Tibial nerve (tissue), 4 donors: ENCODE results near the gene WFDC2.

Experiments used
- EP300 ChIP-seq, 2 donors: sonication (generic); formaldehyde crosslinking; IDR thresholded peaks; one replicate each; pipeline ENCODE4 v1.6.1; 2017; ENCODE audit warnings: antibody characterized with exemption in 2 of 2, mild to moderate bottlenecking in 1 of 2
- TF ChIP-seq, protein P1 (sequence below), 5 experiments: fragments of 200-600 bp in 3 of 5; fragments of 450-650 bp in 2 of 5; sonication (generic) in 3 of 5; IDR thresholded peaks; one replicate each; pipeline ENCODE4 v1.5.1; 2016 to 2019; ENCODE audit warnings: antibody characterized with exemption in 5 of 5, mild to moderate bottlenecking in 3 of 5, moderate library complexity in 2 of 5

DNA sequence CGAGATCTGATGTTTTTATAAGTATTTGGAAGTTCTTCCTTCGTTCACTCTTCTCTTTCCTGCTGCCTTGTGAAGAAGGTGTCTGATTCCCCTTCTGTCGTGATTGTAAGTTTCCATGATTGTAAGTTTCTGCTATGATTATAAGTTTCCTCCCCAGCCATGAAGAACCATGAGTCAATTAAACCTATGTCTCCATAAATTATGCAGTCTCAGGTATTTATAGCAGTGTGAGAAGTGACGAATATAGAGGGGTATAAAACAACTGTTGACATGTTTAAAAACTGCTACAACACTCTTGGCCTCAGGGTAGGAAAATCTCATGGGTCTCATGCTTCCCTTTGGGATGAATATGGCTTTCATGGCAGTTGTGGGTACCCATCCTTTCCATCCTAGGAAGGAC lies 5.8 kb upstream of the WFDC2 start:
- TF ChIP-seq, protein P1, sequence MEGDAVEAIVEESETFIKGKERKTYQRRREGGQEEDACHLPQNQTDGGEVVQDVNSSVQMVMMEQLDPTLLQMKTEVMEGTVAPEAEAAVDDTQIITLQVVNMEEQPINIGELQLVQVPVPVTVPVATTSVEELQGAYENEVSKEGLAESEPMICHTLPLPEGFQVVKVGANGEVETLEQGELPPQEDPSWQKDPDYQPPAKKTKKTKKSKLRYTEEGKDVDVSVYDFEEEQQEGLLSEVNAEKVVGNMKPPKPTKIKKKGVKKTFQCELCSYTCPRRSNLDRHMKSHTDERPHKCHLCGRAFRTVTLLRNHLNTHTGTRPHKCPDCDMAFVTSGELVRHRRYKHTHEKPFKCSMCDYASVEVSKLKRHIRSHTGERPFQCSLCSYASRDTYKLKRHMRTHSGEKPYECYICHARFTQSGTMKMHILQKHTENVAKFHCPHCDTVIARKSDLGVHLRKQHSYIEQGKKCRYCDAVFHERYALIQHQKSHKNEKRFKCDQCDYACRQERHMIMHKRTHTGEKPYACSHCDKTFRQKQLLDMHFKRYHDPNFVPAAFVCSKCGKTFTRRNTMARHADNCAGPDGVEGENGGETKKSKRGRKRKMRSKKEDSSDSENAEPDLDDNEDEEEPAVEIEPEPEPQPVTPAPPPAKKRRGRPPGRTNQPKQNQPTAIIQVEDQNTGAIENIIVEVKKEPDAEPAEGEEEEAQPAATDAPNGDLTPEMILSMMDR (IDR thresholded peaks at IDR 0.05) = no peak
- no peak for TF ChIP-seq EP300 (IDR thresholded peaks at IDR 0.05)
